DMS79 (cell line): ENCODE measurements around the gene SEMG2.

Source experiments
- DNase-seq: peaks from one replicate; lab custom pipeline; 2025; lab: John Stamatoyannopoulos, UW

SEMG2 gene, protein sequence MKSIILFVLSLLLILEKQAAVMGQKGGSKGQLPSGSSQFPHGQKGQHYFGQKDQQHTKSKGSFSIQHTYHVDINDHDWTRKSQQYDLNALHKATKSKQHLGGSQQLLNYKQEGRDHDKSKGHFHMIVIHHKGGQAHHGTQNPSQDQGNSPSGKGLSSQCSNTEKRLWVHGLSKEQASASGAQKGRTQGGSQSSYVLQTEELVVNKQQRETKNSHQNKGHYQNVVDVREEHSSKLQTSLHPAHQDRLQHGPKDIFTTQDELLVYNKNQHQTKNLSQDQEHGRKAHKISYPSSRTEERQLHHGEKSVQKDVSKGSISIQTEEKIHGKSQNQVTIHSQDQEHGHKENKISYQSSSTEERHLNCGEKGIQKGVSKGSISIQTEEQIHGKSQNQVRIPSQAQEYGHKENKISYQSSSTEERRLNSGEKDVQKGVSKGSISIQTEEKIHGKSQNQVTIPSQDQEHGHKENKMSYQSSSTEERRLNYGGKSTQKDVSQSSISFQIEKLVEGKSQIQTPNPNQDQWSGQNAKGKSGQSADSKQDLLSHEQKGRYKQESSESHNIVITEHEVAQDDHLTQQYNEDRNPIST

DNA sequence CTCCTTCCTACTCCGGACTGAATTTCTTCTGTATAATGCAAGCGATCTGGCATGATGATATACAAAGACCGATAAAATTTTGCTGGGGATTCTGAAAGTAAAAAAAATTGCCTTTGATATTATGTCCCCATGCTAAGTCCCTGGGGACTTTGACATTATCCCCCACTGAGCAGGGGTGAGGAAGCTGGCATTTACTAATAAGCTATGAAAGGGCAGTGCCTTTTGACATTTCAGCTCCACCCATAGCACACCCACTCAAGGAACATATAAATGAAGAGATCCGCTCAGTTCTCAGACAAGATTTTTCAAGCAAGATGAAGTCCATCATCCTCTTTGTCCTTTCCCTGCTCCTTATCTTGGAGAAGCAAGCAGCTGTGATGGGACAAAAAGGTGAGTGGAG, at the start of gene SEMG2:
Gene SEMG2, plus strand, starts transcription at position 298 of the 400 bp plus-strand sequence. Its CDS starts 17 bp downstream, at position 315.
- DNase-seq: no peak

DNA sequence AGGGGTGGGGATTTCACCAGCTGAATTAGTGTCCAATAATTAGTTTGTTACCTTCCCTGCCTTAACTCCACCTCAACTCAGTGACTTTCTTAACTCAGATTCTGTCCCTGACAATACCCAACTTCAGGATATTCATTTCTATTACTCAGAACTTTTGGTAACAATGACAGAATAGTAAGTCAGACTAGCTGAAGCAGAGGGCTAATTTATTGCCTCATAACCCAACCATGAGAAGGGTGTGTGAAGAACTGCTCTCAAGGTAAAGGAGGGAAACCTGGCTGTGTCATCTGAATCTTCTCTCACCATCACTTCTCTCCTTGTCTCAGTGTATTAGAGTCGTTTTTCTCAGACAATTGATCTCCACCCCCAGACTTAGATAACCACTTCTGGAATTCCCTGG, 47.7 kb upstream of the SEMG2 start:
- DNase-seq: no peak

DNA sequence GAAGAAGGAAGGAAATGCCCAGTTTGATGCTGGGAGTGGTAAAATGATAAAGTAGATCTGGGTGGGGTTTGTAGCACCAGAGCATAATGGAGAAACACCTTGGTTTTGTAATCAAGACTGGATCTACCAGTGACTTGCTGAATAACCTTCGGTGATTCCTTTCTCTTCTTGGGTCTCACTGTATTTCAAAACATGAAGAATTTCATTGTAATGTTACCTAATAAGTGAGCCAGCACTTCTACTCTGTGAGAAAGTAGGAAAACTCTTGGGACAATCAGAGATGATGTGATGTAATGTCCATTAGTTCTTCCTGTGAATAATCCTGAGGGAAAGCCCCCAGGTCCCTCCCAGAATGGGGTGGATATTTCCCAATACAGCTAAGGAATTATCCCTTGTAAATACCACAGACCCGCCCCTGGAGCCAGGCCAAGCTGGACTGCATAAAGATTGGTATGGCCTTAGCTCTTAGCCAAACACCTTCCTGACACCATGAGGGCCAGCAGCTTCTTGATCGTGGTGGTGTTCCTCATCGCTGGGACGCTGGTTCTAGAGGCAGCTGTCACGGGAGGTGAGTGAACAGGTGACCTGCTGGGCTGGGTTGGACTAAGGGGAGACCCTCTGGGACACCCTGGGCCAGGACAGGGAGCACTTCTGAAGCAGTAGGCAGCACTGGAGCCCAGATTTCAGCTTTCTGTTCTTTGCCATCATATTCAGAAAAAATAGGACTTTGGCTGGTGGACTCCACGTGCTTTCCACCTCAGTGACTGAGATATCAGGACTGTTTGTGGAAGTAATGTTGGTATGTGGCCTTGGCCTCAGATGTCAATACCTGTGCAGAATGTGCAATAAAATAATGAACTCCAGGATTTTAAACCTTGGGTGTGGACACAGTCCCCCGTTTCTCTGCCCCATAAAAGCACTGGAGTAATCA, 46.5 kb upstream of the SEMG2 start, which contains the start of gene PI3:
Gene PI3, plus strand, starts transcription at position 469 of the 931 bp plus-strand sequence. Its CDS starts 21 bp downstream, at position 490.
- DNase-seq: no peak

DNA sequence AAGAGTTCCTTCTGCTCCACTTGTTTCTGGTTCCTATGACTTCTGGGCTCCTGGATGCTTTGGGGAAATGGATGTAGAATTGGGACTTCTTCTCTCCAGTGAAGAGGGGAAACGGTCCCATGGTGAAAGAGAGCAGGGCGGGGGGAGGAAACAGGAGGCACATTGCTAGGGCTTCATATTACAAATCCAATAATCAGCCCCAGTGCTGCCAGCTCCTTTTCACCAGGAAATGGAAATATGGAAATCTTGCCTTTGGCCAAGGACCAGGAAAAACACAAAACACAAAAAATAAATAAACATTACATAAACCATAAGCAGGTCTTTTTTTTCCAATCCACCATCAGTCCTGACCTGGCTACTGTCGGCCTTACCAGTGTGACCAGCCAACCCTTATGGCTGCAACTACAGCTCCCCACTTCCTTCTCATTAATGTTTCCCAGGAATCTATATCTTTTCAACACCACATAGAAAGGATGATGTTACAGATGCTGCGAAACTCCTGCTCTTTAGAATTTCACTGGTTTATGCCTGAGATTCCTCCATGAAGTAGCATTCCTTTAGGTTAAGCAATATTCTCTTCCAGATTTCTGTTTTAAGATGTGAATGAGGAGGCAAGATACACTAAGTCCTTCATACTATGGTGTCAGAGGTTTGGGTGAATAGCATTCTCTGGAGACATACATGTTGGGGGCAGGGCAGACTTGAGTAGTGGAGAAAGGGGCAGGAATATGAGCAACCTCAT, 44.5 kb upstream of the SEMG2 start:
- no peak for DNase-seq

DNA sequence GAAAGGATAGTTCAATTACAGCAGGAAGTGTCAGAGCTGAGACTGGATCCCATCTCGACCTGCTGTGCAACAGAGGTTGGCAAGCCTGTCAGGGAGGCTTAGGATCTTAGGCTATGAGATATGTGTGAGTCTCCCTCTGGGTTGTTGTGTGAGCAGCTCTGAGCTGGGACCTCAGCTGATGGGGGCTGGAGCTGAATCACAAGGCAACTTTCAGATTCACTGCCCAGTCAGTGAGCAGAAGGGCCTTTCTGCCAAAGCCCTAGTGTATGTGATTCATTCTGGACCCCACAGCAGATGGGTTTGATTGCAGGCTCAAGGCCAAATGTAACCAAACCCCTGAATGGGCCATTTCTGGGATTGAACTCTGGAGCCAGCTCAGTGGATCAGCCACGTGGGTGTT, 42.0 kb upstream of the SEMG2 start:
- no peak for DNase-seq

DNA sequence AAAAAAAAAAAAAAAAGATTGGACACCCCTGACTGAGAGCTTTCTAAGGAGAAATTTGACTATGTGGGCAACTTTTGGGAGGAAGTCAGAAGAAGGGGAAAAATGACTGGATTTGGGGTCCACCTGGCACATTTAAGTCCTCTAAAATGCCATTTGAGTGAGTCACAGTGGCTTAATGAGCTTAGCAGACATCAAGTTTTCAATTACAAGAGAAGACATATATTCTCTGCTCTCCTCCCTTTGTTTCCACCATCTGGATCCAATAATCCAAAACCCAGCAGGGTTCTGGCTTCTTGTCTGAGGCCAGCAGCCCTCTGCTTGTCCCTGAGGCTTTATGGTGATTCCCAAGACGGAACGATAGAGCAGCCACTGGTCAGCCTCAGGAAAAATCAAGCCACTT, 39.5 kb upstream of the SEMG2 start:
- no peak for DNase-seq

DNA sequence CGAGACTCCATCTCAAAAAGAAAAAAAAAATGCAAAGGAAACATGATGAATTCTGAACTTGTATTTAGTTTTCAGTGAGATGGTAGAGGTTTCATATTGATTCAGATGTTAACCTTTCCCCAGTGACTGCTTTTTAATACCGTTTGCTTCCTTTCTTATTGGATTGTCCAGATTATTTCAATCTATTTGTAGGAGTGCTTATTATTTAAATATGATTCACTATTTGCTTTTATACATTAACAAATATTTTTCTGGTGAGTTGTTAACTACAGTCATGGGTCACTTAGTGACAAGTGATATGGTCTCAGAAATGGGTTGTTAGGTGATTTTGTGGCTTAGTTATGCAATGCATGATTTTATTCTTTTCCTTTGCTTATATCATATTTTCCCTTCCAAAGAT, 38.1 kb upstream of the SEMG2 start:
- DNase-seq: no peak

DNA sequence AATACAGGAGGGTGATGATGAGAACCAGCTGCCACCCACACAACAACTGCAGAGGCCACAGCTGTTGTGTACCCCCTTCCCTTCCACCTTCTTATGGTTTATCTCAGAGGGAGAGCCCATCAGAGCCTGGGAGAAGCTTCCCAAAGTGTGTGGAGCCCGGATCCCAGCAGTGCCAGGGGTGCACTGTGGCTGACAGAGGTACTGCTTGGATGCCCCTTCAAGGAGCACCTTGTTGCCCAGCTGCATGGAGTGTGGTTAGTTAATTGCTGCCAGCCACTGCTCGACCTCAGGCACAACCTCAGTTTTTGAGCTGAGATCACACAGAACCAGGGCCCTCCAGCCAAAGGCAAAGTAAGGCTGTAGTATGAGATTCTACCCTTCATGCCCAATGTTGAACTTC, 33.5 kb upstream of the SEMG2 start:
- no peak for DNase-seq

DNA sequence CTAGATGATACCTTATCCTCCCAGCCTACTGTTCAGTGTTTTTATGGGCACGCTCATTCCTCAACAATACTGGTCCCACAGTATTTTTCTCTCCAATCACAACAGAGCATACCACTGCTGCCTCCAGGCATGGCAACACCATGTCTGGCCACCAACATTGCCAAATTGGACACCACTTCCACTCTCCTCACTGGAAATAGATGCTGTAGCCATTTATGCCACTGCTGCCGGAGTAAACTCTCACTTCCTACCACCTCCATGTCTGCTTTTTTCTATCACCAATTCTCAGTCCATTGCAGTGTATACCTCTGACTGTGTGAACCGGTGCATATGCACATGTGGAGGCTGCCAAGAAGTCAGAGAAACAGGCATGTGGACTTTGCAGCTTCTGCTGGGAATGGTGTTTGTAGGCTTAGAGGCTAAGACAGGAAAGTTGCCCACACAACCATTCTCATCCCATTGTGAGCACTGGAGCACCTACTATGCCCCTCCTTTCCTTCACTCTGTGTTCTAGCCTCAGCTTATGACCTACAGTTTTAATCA, 32.0 kb upstream of the SEMG2 start:
- no peak for DNase-seq

DNA sequence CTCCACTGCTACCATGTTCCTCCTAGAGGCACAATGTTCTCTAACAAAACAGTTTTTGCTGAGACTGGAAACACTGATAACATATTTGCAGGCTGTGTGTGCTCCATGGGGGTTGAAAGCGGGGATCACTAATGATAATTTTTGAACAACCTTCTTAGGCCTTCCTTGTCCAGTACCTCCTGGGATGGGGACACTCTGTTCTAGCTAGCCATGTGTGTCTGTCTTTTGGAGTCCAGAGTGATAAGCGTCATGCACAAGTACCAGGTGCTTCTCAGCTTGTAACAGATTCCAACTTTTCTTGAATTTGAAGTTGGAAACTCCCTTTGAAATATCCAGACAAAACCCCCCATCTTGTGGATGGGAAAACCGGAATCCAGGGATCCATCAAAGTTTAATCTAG, 31.3 kb upstream of the SEMG2 start:
- DNase-seq: no peak

DNA sequence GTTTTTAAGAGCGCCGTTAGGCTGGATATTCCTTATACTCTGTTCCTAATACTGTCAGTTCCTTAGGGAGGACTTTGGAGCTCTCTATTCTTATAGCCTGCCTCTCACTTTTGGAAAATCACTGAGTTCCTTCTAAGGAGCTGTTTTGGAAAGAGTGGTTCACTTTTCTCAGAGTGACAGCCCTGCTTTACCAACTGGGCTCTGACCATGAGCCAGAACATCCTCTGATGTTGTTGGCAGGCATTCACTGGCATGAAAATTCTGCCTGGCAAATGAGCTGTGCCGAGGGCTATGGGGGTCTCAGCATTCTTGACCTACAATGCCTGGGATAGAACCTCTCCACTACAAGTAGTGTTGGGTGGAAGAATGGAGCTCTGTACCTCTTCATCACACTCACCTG, 29.2 kb upstream of the SEMG2 start:
- no peak for DNase-seq

DNA sequence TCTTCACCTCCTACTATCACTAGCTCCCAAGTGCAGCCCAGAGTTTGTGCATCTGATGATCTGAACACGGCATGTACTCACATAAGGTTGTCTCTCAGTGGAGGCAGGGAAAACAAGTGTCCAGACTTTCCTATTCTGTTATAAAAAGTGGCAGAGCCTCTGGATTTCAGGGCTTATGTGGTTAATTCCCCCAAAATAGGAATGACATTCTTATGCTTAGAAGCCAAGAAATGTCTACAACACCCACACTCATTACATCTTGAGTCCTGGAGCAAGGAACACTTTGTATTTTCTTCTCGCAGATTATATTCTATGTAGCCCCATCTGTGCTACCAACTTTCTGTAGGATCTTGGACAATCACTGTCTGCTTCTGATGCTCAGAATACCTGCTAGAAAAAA, 27.8 kb upstream of the SEMG2 start:
- DNase-seq: no peak

DNA sequence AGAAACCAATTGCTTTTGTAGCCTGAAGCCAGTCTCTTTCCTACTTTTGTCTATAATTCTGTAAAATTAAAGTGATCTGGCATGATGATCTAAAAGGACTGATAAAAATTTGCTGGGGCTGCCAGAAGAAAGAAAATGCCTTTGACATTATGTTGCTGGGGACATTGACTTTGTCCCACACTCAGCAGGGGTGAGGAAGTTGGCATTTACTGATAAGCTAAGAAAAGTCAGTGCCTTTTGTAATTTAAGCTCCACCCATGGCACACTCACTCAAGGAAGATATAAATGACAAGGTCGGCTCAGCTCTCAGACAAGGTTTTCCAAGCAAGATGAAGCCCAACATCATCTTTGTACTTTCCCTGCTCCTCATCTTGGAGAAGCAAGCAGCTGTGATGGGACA, 14.4 kb upstream of the SEMG2 start, which contains the start of gene SEMG1:
Gene SEMG1, plus strand, starts transcription at position 309 of the 400 bp plus-strand sequence. Its CDS starts 21 bp downstream, at position 330.
- DNase-seq: no peak

DNA sequence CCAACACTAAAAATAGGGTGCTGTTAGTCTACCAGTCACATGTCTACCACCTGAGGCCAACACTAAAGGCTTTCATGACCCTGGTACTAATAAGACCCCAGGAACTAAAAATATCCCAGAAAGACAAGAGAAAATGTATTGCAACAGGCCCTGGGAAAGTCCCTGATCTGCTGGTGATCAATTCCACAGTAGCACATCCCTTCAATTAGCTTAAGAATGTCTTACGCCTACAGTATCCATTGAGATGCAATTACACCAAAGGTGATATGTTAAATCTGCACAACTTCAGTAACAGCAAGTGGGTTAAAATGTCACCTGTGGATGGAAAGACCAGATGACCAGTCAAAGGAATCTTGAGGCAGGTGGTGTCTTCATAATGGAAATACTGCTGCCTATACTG, 11.2 kb upstream of the SEMG2 start:
- no peak for DNase-seq

DNA sequence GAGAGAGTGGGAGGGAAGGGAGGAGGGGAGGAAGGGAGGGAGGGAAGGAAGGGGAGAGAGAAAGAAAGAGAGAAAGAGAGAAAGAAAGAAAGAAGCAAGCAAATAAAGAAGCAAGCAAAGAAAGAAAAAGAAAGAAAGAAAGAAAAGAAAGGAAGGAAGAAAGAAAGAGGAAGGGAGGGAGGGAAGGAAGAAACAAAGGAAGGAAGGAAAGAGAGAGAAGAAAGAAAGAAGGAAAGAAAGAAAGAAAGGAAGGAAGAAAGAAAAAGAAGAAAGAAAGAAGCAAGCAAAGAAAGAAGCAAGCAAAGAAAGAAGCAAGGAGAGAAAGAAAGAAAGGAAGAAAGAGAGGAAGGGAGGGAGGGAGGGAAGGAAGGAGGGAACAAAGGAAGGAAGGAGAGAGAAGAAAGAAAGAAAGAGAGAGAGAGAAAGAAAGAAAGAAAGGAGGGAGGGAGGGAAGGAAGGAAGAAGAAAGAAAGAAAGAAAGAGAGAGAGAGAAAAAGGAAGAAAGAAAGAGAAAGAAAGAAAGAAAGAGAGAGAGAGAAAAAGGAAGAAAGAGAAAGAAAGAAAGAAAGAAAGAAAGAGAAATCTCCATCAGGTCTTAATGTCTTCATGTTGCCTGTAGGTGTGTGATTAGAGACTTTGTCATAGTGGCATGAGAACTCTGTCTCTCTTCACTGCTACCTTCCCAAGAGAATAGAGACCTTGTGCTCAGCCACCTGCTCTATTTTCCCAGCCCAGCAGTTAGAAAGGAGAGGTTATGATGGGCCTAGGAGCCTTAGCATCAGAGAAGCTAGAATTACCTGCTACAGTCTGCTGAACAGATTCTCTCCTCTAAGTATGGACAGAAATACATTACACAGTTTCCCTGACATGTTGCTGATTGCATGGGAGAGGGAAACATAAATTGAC, 9.4 kb upstream of the SEMG2 start:
- no peak for DNase-seq

DNA sequence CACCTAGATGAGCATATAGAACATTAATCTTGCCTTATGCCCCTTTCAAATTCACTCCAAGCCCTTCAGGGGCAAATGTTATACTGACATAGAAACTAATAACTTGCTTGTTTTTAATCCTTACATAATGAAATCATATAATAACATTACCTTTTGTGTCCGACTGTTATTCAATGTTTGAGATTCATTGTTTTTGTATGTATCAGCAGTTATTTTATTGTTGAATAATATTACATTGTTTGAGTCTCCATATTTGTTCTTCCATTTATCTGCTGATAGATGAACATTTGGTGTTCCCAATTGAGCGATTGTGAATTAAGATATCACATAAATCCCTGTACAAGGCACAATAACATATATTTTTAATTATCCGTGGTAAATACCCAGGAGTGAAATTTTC, 8.3 kb upstream of the SEMG2 start:
- DNase-seq: no peak

DNA sequence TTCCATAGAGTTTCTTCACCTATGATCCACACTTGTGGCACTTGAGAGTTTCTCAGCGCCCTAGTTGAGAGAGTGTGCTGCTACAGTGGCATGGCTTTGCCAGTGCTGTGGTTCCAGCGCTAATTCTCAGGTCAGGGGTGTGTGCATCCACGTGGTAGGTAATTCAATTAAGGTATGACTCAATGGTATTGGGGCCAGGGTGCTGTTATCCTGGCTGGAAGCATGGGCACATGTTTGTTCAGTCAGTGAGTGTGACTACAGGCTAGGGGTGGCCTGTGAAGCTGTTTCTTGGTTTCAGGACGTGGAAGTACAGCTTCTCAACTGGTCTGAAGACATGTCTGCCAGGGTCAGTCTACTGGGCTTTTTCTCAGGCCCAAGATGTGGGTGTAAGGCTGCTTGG, 3.0 kb upstream of the SEMG2 start:
- DNase-seq: no peak

DNA sequence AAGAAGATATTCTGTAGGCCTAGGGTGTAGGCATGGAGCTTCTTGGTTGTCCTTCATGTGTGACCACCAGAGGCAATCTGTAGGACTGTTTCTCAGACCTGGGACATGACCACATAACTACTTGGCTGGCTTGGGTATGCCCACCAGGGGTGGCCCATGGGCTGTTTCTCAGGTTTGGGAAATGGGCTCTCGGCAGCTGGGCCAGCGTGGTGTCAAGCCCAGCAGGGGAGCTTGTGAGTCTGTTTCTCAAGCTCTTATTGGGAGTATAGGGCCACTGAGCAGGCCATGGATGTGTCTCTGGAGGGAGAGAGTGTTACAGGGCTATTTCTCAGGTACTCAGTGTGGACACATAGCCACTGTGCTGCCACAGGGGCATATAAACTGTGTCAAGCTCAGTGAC, 2.5 kb upstream of the SEMG2 start:
- no peak for DNase-seq

DNA sequence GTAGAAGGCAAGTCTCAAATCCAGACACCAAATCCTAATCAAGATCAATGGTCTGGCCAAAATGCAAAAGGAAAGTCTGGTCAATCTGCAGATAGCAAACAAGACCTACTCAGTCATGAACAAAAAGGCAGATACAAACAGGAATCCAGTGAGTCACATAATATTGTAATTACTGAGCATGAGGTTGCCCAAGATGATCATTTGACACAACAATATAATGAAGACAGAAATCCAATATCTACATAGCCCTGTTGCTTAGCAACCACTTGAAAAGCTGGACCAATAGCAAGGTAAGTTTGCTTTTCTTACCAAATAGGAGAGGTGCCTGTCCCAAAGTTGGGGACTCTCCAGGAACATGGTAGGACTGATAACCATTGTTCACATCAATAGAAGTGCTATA, 2.0 kb downstream of the SEMG2 start:
- no peak for DNase-seq

DNA sequence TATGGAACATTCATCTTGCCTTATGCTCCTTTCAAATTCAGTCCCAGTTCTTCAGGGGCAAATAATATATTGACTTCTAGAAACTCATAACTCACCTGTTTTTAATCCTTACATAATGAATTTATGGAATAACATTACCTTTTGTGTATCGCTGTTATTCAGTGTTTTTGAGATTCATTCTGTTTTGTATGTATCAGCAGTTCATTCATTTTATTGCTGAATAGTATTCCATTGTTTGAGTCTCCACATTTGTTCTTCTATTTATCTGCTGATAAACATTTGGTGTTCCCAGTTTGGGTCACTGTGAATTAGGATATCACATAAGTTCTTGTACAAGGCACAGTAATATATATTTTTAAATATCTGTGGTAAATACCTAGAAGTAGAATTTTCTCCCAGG, 5.1 kb downstream of the SEMG2 start:
- DNase-seq: no peak
